A549 (cell line): ENCODE results near the gene FRY.

Experiments
- BHLHE40 ChIP-seq: IDR thresholded peaks from 2 replicates; pipeline ENCODE4 v1.6.1; 2012; ENCODE audit warnings: low read depth, low read length, inconsistent platforms
- CTCF ChIP-seq: fragments of >200 bp; sonication (Bioruptor Twin); formaldehyde crosslinking; IDR thresholded peaks from 3 replicates; pipeline ENCODE4 v1.5.1; 2016
- EP300 ChIP-seq, 2 experiments: fragments of >200 bp; sonication (Bioruptor Twin); formaldehyde crosslinking; IDR thresholded peaks; 2 replicates in 1 of 2; 3 replicates in 1 of 2; pipeline ENCODE4 v1.6.1; 2016 to 2017
- ESRRA ChIP-seq: fragments of 150-350 bp; IDR thresholded peaks from 2 replicates; pipeline ENCODE4 v1.6.1; 2014; ENCODE audit warnings: mild to moderate bottlenecking, low read length, borderline replicate concordance
- NFE2L2 ChIP-seq: fragments of 150-350 bp; conservative IDR thresholded peaks from 2 replicates; pipeline ENCODE4 v1.6.1; 2014; ENCODE audit warnings: low read length
- PBX3 ChIP-seq: IDR thresholded peaks from 2 replicates; pipeline ENCODE4 v1.6.1; 2012

DNA sequence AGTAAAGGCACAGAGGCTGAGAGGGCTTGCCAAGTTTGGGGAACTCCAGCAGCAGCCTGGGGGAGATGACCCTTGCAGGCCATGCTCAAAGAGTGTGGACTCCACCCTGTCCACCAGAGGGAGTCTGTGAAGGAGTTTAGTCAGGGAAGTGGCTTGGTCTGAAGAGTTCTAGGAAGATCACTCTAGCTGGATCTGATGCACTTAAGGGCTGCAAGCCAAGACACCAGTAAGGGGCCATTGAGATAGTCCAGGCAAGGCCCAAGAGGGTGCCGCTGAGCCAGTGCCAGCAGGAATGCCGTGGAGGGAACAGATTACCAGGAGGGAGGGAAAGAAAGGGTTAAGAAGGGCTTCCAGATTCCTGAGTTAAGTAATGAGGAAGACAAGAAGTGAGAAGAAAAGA, 214.9 kb downstream of the FRY start:
- TF ChIP-seq CTCF: peak; percentile 35
- no peak for TF ChIP-seq BHLHE40
- TF ChIP-seq PBX3: no peak
- TF ChIP-seq EP300 (IDR thresholded peaks at IDR 0.05): no peak
- TF ChIP-seq NFE2L2: no peak
- TF ChIP-seq ESRRA: no peak
